PC-9 (cell line): ENCODE measurements around the gene NEK7. TPM values are rescaled to one million over a fixed set of nuclear protein-coding genes. Genes with fewer than 3 reads are reported as not detected.
"Not testable (repeated sequence)": the region's sequence is repeated elsewhere in the genome, so short reads cannot be mapped to it uniquely, and the experiment has no call there.

Experiments used
- BruUV-seq: library from RNA; stranded (reverse); fragments of 400-500 nt; replicated peaks from 2 replicates; lab custom pipeline; 2021; lab: Mats Ljungman, UMichigan
- CTCF ChIA-PET: fragments of 300-600 bp; sonication (Branson Sonifier 250); formaldehyde crosslinking; loops from one replicate; lab custom pipeline; 2022; ENCODE audit warnings: antibody characterized with exemption; lab: Charles Lee
- POLR2A ChIA-PET: fragments of 300-600 bp; sonication (Branson Sonifier 250); formaldehyde crosslinking; loops from one replicate; lab custom pipeline; 2022; ENCODE audit warnings: antibody characterized with exemption; ENCODE audit not compliant: unreplicated experiment; lab: Charles Lee
- DNase-seq, 2 experiments: peaks; one replicate each; pipeline versions ENCODE4 v3.0.0 to v3.0.0-alpha.2; 2015 to 2022; ENCODE audit warnings: mixed read lengths in 1 of 2
- H2AFZ ChIP-seq: fragments of 200-600 bp; sonication (generic); 2 replicates; pipeline ENCODE4 v1.8.1; 2017; ENCODE audit warnings: antibody characterized with exemption
- H3F3A ChIP-seq: fragments of 200-600 bp; sonication (generic); 2 replicates; pipeline ENCODE4 v1.8.1; 2017; ENCODE audit warnings: antibody characterized with exemption, mild to moderate bottlenecking, low read depth; ENCODE audit not compliant: insufficient read depth
- H3K27ac ChIP-seq: fragments of 200-600 bp; sonication (generic); 2 replicates; pipeline ENCODE4 v1.6.1; 2016; ENCODE audit warnings: mixed run types
- H3K27me3 ChIP-seq: fragments of 200-600 bp; sonication (generic); 2 replicates; pipeline ENCODE4 v1.6.1; 2016; ENCODE audit warnings: low read depth, mixed run types; ENCODE audit not compliant: insufficient read depth
- H3K36me3 ChIP-seq: fragments of 200-600 bp; sonication (generic); 2 replicates; pipeline ENCODE4 v1.6.1; 2016; ENCODE audit warnings: low read depth, mixed run types
- H3K4me1 ChIP-seq: fragments of 200-600 bp; sonication (generic); replicated peaks from 2 replicates; pipeline ENCODE4 v1.6.1; 2016; ENCODE audit warnings: mixed run types; ENCODE audit not compliant: insufficient read depth
- H3K4me2 ChIP-seq: fragments of 200-600 bp; sonication (generic); 2 replicates; pipeline ENCODE4 v1.6.1; 2017; ENCODE audit warnings: mixed run types
- H3K4me3 ChIP-seq: fragments of 200-600 bp; sonication (generic); 2 replicates; pipeline ENCODE4 v1.6.1; 2016; ENCODE audit warnings: mixed run types
- H3K79me2 ChIP-seq: fragments of 200-600 bp; sonication (generic); 2 replicates; pipeline ENCODE4 v1.6.1; 2017; ENCODE audit warnings: low read depth, mixed run types
- H3K9me2 ChIP-seq: fragments of 200-600 bp; sonication (generic); 2 replicates; pipeline ENCODE4 v1.8.1; 2017; ENCODE audit warnings: mild to moderate bottlenecking; ENCODE audit not compliant: insufficient read depth
- H3K9me3 ChIP-seq: fragments of 200-600 bp; sonication (generic); 2 replicates; pipeline ENCODE4 v1.8.1; 2016; ENCODE audit warnings: low read depth; ENCODE audit not compliant: insufficient read depth
- H4K20me1 ChIP-seq: fragments of 200-600 bp; sonication (generic); 2 replicates; pipeline ENCODE4 v1.8.1; 2017; ENCODE audit not compliant: insufficient read depth
- EZH2 ChIP-seq: fragments of 200-600 bp; sonication (generic); IDR thresholded peaks from 2 replicates; pipeline ENCODE4 v1.8.0; 2017; ENCODE audit warnings: antibody characterized with exemption, low read depth
- intact Hi-C: fragments of 100-400 bp; cut with micrococcal nuclease; formaldehyde crosslinking; loops from one replicate; pipeline ENCODE4 v1.10.0; 2022; ENCODE audit not compliant: unreplicated experiment
- total RNA-seq: library from RNA; stranded (reverse); gene quantifications from 2 replicates; pipeline ENCODE4 v1.2.3, GENCODE V29; 2021
- TF ChIP-seq, protein P1 (sequence below): fragments of 200-600 bp; sonication (generic); conservative IDR thresholded peaks from 2 replicates; pipeline ENCODE4 v1.6.1; 2017; ENCODE audit warnings: mixed run types, antibody characterized with exemption, mild to moderate bottlenecking, moderate library complexity

The NEK7 gene
- total RNA-seq, 1 experiment from 2014 or later = 67.4 TPM

DNA sequence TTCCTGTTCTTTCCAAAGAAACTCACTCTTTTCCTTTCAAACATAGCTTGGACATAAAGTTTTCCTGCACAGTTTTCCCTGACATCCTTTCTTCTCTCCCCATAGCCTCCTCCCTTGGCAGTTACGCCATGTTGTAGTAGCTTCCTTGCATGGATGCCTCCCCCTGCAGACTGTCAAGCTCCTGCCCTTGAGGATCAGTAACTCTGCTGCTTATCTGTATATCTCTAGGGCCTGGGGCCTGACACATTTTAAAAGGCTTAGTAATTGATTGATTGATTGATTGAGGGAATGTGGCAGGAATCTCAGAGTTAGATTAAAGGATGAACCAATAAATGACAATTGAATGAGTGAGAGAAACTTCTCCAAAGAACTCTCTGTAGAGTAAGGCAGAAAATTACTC is 143.7 kb downstream of the NEK7 start:
- no peaks in the 10 kb centered on the region for H4K20me1 ChIP-seq
- intact Hi-C loops = no loop called here
- TF ChIP-seq, protein P1, sequence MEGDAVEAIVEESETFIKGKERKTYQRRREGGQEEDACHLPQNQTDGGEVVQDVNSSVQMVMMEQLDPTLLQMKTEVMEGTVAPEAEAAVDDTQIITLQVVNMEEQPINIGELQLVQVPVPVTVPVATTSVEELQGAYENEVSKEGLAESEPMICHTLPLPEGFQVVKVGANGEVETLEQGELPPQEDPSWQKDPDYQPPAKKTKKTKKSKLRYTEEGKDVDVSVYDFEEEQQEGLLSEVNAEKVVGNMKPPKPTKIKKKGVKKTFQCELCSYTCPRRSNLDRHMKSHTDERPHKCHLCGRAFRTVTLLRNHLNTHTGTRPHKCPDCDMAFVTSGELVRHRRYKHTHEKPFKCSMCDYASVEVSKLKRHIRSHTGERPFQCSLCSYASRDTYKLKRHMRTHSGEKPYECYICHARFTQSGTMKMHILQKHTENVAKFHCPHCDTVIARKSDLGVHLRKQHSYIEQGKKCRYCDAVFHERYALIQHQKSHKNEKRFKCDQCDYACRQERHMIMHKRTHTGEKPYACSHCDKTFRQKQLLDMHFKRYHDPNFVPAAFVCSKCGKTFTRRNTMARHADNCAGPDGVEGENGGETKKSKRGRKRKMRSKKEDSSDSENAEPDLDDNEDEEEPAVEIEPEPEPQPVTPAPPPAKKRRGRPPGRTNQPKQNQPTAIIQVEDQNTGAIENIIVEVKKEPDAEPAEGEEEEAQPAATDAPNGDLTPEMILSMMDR = no peak
- TF ChIP-seq EZH2 = no peak
- H3K9me2 ChIP-seq = no peaks in the 10 kb centered on the region
- H2AFZ ChIP-seq = no peak overlapping the region
- no peak for DNase-seq
- POLR2A ChIA-PET = no interaction called here
- CTCF ChIA-PET = interaction anchor here (0.6 kb wide), 1 partner anchor 736 kb away, joined by 3 read pairs; no protein-coding TSS in a partner anchor
- H3K27me3 ChIP-seq = no peaks in the 10 kb centered on the region
- H3K4me3 ChIP-seq = no peak overlapping the region
- no peaks in the 10 kb centered on the region for H3K79me2 ChIP-seq
- peaks cover 5% of the 10 kb centered on the region; the same call in 1 of the 2 replicates for H3F3A ChIP-seq
- no peaks in the 10 kb centered on the region for H3K9me3 ChIP-seq
- no peak overlapping the region for H3K27ac ChIP-seq
- H3K4me1 ChIP-seq = no peaks in the 10 kb centered on the region
- no peak overlapping the region for H3K4me2 ChIP-seq
- no peaks in the 10 kb centered on the region for H3K36me3 ChIP-seq
- BruUV-seq = no TSS peak

- no peaks in the 10 kb centered on the region for H3K36me3 ChIP-seq
- ChIA-PET POLR2A (no interaction called here), CTCF (no interaction called here)
- H3K27ac ChIP-seq = no peak overlapping the region
- no peaks in the 10 kb centered on the region for H3F3A ChIP-seq
- no peak overlapping the region for H3K4me2 ChIP-seq
- BruUV-seq = no TSS peak
- H3K9me2 ChIP-seq = no peaks in the 10 kb centered on the region
- H2AFZ ChIP-seq = no peak overlapping the region
- no peaks in the 10 kb centered on the region for H3K9me3 ChIP-seq
- H3K4me3 ChIP-seq = no peak overlapping the region
- no peaks in the 10 kb centered on the region for H4K20me1 ChIP-seq
- TF ChIP-seq, protein P1 = no peak
- TF ChIP-seq EZH2 = no peak
- DNase-seq = no peak
- H3K27me3 ChIP-seq = no peaks in the 10 kb centered on the region
- no peaks in the 10 kb centered on the region for H3K4me1 ChIP-seq
- H3K79me2 ChIP-seq = no peaks in the 10 kb centered on the region
- intact Hi-C loops = no loop called here
These were observed 147.6 kb downstream of the NEK7 start for GRCh38 chr1:198304431-198304830.

- CTCF ChIA-PET, POLR2A ChIA-PET, H3K4me3 ChIP-seq, H3K36me3 ChIP-seq, H3K4me1 ChIP-seq, H3K4me2 ChIP-seq, H2AFZ ChIP-seq, H3F3A ChIP-seq, DNase-seq, intact Hi-C loops, H3K9me3 ChIP-seq, H3K79me2 ChIP-seq, H4K20me1 ChIP-seq, H3K27me3 ChIP-seq, H3K27ac ChIP-seq, BruUV-seq, H3K9me2 ChIP-seq: not testable (repeated sequence)
These were observed 158.0 kb downstream of the NEK7 start for GRCh38 chr1:198314817-198315216.

DNA sequence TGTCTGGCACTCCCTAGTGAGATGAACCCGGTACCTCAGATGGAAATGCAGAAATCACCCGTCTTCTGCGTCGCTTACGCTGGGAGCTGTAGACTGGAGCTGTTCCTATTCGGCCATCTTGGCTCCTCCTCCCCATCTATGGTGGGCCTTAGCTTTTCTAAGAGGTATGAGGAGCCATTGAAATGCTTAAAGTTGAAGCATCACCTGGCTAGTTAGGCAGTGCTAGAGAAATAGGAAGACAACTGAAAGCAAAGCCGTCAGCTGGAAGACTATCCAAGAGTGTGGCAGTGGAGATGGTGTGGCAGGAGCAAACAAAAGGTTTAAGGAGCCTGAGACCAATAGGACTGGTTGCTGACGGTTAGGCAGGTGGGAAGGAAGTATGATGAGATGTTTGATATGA is 158.5 kb downstream of the NEK7 start:
- intact Hi-C loops, H3K4me1 ChIP-seq, H3K79me2 ChIP-seq, H3K36me3 ChIP-seq, H3K9me2 ChIP-seq, H2AFZ ChIP-seq, DNase-seq, H3K27ac ChIP-seq, H3K4me2 ChIP-seq, H4K20me1 ChIP-seq, POLR2A ChIA-PET, CTCF ChIA-PET, H3F3A ChIP-seq, H3K27me3 ChIP-seq, H3K9me3 ChIP-seq, BruUV-seq, H3K4me3 ChIP-seq: not testable (repeated sequence)
